ENCODE data around the gene GABBR2.

Gene GABBR2

DNA sequence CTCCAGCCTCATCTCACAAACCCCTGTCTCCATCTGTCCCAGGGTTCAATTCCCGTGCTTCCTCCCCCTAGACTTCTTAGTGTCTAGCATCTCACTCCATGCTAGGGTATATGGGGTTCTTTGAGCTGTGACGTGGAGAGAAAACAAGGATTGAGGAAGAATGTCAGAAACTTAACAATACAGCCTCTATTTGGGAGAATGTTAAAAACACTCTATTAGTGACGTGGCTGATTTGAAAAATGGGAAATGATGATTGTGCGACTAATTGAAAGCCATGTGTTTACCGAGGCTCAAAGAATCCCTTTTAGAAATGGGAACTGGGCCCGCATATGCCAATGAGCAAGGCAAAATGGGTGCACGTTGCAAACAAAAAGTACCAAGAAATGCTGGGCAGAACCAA, 380.6 kb downstream of the GABBR2 start:
- ChIA-PET CTCF (no interaction called here), POLR2A (ENCODE audit: low non-redundant PET) (no interaction called here)
- no peak for TF ChIP-seq CTCF (conservative IDR thresholded peaks at IDR 0.05; ENCODE audit: low read depth)
- H3K27ac ChIP-seq, result no peak overlapping the region
- DNase-seq (ENCODE audit: low spot score), result no peak

DNA sequence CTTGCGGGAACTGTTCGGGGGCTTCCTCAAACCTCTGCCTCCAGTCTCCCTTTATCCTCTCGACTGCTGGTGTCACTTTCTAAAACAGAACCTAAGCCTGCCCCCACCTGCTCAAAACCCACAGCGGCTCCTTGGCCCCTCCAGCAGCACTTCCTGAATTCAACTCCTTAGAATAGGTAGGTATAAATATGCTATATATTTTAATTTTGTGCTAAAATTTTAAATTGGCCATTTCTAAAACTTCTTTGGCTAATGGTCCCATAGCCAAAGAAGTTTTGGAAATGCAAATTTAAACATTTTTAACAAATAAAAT, 381.5 kb downstream of the GABBR2 start:
- CTCF ChIA-PET, result interaction anchor here (0.7 to 2.3 kb wide), 2 partner anchors 12 to 193 kb away, joined by 3 to 10 read pairs; no protein-coding TSS in a partner anchor
- DNase-seq (ENCODE audit: low spot score), result no peak
- no peak overlapping the region for H3K27ac ChIP-seq
- POLR2A ChIA-PET (ENCODE audit: low non-redundant PET), result no interaction called here
- no peak for TF ChIP-seq CTCF (conservative IDR thresholded peaks at IDR 0.05; ENCODE audit: low read depth)

GRCh38 chr9:98326459-98327248, 382.1 kb downstream of the GABBR2 start:
- H3K27ac ChIP-seq, result no peak overlapping the region
- DNase-seq (ENCODE audit: low spot score), result no peak
- ChIA-PET POLR2A (ENCODE audit: low non-redundant PET) (no interaction called here), CTCF (interaction anchor here (0.7 to 2.3 kb wide), 2 partner anchors 11 to 192 kb away, joined by 3 to 10 read pairs; no protein-coding TSS in a partner anchor)
- no peak for TF ChIP-seq CTCF (conservative IDR thresholded peaks at IDR 0.05; ENCODE audit: low read depth)

GRCh38 chr9:98324801-98325200, 383.9 kb downstream of the GABBR2 start:
- no peak for DNase-seq (ENCODE audit: low spot score)
- ChIA-PET CTCF (interaction anchor here (2.3 kb wide), 1 partner anchor 9 kb away, joined by 10 read pairs; no protein-coding TSS in a partner anchor), POLR2A (ENCODE audit: low non-redundant PET) (no interaction called here)
- no peak overlapping the region for H3K27ac ChIP-seq
- no peak for TF ChIP-seq CTCF (conservative IDR thresholded peaks at IDR 0.05; ENCODE audit: low read depth)

- TF ChIP-seq CTCF (conservative IDR thresholded peaks at IDR 0.05; ENCODE audit: low read depth), result no peak
- no peak overlapping the region for H3K27ac ChIP-seq
- DNase-seq (ENCODE audit: low spot score), result no peak
- ChIA-PET POLR2A (ENCODE audit: low non-redundant PET) (no interaction called here), CTCF (interaction anchor here (0.6 to 1.5 kb wide), 3 partner anchors 51 to 451 kb away, joined by 3 to 6 read pairs (median 5); no protein-coding TSS in a partner anchor)
These were observed 385.0 kb downstream of the GABBR2 start for GRCh38 chr9:98323831-98324135.

DNA sequence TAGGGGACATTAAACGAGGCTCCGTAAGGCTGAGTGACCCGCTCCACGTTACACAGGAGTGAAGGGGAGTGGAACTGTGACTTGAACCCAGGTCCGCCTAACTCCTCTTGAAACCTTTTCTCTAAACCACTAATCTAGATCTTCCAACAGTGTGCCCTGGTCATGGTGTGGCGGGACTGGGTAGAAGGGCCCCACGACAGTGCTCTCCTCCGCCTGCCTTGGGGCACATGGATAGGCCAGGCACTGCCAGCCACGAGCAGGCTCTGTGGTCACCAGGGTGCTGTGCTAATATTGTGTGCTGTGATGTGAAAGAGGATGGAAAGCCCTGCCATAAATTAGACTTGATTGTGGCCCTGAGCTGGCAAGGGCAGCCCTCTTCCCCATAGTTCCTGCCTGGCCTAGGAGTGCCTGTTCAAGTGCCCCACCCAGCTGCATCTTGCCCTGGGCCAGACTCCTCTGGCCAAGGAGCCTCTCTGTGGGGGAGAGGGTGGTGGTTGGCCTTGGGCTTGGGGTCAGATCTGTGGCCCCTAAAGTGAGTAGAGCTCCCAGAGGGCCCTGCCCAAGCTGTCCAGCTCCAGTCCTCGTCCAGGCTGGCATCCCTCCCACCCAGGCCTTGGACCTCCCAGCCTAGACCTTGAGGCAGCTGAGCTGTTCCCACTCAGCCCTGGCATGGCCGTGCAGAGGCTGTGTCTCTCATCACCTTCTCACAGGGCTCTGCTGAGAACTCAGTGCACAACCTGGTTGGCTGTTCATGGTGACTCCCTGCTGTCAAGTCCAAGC, 385.5 kb downstream of the GABBR2 start:
- H3K27ac ChIP-seq, result no peak overlapping the region
- no peak for TF ChIP-seq CTCF (conservative IDR thresholded peaks at IDR 0.05; ENCODE audit: low read depth)
- CTCF ChIA-PET, result interaction anchor here (0.6 to 1.5 kb wide), 4 partner anchors 51 to 672 kb away, joined by 3 to 6 read pairs (median 4); no protein-coding TSS in a partner anchor
- DNase-seq (ENCODE audit: low spot score), result no peak
- POLR2A ChIA-PET (ENCODE audit: low non-redundant PET), result no interaction called here

Measured in RWPE1 (cell line).